NCI-H510A treated with DMSO at 0.1 percent for 48 hours (cell line): Measurements from ENCODE around the gene C20orf141.
"Not testable (repeated sequence)": the region's sequence is repeated elsewhere in the genome, so short reads cannot be mapped to it uniquely, and the experiment has no call there.

Source experiments
- DNase-seq: peaks from one replicate; lab custom pipeline; 2025; lab: John Stamatoyannopoulos, UW

C20orf141 gene

DNA sequence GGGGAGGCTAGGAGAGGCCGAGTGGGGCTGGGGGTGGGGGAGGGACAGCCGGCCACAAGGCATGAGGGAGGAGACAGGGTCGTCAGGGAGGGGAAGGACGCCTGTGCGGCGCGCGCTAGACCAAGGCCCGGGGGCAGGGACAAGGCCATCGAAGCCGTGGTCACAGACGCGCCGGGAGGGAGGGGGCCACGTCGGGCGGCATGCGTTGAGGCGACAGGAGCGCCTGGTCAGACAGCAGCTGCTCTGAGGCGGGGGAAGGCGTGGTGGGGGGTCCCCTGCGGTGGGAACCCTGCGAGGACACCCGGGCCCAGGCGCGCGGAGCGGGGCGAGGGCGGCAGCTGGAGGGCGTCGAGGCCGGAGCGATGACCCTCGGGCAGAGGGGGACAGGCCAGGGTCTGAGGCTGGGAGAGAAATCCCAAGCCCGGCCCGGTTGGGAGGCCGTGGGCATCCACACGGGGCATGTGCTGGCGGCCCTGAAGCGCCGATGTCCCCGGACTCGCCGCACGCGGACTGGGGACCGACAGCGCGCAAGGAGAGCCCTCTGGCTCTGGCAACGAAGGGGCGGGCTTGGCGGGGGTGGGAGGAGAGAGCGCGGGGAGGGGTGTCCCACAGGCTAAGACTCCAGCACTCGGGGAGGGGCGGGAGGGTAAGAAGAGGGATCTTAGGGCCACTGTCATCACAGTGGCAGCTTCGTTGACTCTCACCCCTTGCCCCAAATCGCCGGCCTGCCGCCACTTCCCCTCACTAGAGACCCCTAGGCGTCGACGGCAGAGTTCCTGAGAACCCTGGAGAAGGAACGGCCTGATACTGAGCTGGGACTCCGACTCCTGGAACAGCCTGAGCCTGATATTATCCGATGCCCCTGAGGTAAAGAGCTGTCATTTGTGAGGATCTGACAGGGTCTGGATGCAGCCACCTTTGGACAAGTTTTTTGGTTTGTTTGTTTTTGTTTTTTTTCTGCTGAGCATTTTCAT, 6.4 kb downstream of the C20orf141 start:
- DNase-seq, result no peak

DNA sequence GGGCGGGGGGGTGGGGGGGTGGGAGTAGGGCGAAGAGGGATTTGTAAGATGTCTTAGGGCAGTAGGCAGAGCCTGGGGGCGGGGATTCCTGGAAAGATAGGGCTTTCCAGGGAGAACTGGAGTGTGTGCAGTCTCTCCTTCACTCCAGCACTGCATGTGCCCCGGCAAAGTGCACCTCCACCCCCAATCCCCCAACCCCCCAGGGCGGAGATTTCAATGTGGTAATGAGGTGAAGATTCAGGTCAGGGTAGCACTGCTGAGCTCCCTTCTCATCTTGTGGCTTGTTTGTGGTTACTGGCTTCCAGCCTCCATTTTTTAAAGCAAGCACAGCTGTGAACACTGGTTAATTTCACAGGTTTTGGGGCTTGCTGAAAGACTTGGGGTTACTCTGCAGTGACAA, 7.3 kb downstream of the C20orf141 start:
- DNase-seq, result no peak

DNA sequence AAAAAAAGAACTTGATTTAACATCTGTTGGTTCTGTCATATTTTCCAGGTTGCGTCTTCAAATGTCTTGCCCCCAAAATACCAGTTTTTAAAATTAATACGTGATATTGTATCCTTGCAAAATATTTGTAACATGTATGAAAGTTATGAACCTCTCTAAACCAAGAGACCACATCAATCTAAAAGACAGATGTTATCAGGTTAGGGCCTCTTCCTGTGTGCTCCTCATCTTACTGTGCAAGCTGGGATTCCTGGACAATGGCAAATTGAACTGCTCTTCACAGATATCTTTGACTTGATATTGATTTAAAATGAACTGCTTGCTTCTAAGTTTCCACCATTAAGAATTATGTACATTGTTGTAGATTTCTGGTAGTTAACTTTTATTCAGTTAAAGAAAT, 11.0 kb downstream of the C20orf141 start:
- no peak for DNase-seq

DNA sequence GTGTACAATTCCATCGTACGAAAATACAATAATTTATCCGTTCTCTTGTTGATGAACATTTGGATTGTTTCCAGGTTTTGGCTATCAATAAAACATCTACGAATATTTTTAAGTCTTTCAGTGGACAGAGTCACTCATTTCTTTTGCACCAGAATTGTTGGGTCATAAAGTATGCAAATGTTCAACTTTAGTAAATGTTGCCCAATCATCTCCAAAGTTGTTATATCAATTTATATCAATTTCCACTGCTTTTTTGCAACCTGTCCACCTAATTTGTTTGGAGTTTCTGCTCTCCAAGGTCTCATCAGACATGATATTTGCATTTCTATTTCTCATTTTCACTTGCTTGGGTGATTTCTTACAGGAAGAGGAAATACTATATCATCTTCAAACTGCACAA, 11.9 kb downstream of the C20orf141 start:
- no peak for DNase-seq

DNA sequence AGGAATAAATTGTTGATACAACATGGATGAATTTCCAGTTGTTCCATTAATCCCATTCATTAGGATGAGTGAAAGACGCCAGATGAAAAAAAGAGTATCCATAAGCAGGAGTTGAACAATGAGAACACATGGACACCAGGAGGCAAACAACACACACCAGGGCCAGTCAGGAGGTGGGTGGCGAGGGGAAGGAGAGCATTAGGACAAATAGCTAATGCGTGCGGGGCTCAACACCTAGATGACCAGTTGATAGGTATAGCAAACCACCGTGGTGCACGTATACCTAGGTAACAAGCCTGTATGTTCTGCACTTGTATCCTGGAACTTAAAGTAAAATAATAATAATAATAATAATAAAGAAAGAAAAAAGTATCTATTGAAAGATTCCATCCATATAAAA, 14.6 kb downstream of the C20orf141 start:
- no peak for DNase-seq

DNA sequence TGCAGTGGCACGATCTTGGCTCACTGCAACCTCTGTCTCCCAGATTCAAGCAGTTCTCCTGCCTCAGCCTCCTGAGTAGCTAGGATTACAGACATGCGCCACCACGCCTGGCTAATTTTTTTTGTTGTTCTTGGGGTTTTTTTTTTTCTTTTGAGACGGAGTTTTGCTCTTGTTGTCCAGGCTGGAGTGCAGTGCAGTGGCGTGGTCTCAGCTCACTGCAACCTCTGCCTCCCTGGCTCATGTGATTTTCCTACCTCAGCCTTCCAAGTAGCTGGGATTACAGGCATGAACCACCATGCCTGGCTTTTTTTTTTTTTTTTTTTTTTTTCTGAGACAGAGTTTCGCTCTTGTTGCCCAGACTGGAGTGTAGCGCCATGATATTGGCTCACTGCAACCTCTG, 16.4 kb downstream of the C20orf141 start:
- DNase-seq, result not testable (repeated sequence)

DNA sequence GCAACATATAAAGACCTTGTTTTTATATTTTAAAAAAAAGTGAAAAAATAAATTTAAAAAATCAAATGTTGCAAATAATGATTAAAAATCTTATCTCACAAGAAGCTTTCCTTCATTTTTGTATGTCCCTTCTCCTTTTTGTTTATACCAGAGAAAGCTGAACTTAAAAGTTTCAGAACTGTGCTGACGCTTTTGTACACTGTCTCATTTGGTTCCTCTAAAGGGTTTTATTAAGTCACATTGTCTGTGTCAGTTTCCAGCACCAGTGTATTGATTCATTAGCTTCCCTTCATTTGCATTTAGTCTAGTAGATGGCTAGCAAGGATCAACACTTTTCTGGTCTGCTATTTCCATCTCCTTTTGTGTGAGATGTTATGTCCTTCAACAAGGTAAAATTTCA, 19.0 kb downstream of the C20orf141 start:
- DNase-seq, result no peak

DNA sequence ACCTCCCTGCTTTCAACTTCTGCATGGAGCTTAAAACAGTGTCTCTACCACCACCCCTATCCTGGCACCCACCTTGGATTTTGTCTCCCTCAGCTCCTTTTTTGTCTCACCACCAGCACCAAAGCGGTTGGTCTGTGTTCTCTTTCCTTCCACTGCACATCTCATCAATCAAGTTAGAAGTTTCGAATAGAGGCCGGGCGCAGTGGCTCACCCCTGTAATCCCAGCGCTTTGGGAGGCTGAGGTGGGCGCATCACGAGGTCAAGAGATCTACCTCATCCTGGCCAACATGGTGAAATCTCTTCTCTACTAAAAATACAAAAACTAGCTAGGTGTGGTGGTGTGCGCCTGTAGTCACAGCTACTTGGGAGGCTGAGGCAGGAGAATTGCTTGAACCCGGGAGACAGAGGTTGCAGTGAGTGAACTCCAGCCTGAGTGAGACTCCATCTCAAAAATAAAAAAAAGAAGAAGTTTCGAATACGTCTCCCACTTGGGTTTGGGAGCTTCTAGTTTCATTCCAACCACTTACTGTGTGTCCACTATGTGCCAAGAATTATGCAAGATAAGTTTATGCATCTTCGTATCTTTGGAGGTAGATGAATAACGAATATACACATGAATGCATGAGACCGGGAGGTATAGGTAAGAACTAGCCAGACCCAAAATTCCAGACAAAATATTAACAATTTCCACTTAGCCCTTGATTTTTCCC, 19.8 kb downstream of the C20orf141 start:
- no peak for DNase-seq

DNA sequence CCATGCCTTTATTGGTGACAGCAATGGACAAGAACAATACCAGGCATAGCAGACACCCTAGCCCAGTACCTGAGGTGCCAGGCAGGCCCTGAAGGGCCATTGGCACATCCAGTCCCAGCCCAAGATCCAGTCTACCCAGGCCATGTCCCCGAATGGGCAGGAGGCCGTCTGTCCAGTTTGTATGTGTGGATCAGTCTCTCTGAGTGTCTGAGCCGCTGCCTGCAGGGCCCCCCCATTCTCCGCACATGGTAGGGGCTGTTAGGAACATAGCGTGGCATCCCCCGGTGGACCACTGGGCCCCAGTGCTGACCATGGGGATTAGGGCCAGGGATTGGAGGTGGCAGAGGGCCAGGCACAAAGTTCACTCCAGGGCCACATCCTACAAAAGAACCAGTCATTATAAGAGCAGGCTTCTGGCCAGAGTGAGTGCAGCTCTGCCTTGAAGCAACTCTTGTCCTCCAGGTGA, 20.6 kb downstream of the C20orf141 start:
- DNase-seq, result no peak

DNA sequence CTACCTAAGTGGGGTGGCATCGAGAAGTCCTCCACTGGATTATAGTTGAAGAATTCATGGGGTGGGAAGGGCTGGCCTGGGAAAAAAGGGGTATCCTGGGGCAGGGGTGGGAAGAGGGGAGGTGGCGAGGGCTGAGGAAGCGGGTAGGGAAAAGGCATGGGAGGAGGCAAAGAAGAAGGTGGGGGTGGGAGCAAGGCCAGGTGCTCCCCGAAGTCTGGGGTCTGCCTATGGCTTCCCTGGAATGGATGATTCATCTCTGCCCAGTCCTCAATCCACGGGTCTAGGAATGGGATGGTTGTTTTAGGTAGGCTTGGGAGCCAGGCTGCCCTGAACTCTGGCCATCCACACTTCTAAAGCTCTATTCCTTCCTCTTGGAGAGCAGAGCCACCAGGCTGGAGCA, 21.2 kb downstream of the C20orf141 start:
- no peak for DNase-seq

DNA sequence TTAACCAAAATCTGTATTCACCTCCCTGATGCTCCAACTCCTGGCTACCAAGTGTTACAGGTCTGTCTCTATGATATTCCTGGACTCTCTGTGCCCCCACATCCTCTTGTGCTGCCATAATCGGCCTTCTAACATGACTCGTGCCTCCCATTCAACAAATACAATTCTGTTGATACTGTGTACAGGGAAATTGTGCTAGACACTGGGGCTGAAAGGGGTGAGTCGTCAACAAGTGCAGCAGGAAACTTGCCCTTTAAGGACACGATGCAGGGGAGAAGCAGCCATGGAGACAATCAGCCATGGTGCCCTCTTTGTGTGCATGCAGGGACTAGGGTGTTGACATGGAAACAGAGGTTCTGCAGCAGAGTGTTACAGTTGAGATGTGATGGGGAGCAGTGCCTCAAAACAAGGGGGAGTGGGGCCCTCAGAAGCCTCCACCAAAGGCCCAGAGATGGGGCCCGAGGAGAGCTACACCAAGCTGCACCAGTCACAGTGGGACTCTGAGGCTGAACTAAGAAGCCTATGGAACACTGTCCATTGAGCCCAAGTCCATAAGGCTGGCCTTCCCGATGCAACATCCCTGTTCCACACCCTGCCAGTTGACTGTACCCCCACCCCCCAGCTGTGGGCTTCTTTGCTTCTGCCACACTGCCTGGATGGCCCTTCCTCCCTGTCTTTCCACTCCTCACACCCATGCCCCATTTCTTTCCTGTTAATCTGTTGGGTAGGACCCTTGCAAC, 22.6 kb downstream of the C20orf141 start:
- DNase-seq, result no peak

DNA sequence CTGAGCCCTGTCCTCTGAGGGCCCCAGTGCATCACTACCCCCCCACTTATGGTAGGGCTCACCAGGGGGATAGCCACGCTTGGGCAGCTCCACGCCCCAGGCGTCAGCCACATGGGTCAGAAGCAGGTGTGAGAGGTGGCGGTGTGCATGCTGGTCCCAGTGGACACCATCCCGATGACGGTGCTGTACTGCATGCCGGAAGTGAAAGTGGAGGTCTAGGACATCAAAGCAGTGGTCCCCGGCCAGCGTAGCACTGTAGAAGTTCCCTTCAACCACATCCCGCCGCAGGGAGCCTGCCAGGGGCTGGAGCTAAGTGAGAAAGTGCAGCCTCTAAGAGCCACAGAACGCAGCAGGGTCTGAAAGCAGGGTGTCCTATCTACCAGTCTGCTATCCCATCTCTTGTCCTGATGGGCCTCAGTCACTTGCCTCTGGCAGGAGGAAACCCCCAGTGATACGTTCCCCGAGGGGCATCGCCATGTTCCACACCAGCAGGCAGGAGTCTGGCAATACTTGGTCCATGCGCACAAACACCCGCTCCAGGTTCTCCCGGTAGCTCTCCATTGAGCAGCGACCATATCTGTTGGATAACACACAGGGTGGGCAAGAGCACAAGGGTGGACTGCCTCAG, 23.5 kb downstream of the C20orf141 start:
- DNase-seq, result no peak

DNA sequence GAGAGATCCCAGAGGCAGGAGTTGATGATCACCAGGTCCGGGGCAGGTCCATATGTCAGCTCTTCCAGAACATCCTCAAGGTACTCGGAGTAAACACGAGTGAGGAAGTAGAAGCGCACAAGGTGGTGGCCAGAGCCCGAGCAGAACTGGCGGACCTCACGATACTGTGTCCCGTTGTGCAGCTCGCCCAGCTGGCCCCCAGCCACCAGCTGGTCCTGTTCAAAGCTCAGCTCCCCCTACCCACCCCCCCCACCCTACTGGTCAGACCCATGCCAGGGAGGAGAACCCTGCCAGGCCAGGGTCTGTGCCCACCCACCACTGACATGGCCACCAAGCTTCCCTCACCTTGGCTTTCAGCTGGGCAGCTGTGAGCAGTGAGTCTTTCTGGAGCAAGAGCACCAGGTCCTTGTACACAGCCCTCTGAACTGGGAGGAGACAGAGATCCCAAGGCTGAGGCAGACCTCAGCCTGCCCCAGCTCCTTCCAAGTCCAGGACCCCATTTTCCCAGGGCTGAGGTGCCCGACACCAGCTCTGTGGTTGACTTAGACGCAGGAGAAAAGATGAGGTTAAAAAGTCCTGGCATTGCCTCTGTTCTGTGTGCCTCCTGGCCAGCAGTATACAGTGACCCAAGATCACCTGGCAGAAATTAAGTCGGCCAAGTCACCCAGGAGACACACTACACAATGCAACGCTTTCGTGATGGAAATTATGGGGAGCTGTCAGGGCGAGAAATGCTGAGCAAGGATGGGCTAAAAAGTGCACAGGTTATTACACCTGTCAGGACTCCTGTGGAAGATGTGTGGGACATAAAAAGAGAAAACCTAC, 24.3 kb downstream of the C20orf141 start:
- no peak for DNase-seq

DNA sequence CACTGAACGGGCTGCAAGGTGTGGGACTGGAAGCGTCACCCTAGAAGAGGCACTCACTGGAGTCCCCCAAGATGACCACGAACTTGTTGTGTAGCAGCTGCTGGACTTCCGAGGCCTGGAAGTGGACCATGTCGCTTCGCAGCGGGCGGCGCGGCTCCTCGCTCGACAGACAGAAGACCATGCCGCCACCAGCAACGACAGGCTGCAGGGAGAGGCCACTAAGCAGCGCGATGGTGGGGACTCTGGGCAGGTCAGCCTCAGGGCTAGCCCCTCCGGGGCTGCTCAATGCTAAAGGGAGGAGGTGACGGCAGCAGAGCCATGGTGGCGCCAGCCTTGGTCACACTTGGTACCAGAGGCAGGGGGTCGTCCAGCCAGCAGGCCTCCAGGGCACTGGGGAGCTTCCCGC, 24.9 kb downstream of the C20orf141 start:
- no peak for DNase-seq

DNA sequence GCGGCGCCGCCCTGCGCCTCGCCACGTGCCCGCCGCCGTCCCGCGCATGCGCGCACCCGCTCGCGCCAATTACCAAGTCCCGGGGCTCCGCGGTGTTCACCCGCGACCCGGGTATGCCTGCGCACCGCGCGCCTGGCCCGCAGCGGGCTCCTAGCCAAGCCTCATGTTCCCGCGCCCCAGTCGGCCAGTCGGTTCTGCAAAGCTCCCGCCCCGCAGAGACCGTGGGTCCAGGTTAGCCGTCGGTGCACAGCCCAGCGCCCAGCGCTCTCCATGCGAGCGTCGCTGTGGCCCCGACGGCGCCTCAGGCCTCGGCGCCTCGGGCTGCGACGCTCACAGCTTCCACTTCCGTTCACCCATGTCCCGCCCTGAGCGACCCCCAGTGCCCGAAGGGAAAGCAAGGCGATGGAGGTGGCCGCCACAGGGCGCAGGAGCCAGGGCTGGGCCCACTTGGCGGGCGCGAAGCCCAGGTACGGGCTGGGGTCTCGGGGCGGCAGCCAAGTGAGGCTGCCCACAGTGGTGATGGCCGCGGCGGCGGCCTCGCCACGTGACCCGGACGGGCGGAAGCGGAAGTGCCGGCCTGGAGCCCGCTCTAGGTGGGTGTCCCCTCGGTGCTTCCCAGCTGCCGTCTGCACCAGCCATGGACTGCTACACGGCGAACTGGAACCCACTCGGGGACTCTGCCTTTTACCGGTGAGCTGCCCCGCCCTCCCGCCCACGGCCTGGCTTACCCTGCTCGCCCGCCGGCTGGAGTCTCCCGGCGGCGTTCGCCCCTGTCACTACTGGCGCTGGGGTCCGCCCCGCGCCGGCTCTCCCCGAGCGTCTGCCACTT, 25.6 kb downstream of the C20orf141 start, which contains the start of the genes PCED1A and VPS16:
PCED1A (minus strand) TSS at position 518 of the 829 bp plus-strand sequence. CDS start 743 bp downstream, outside the sequence.
VPS16 (plus strand) TSS at position 608 of the 829 bp plus-strand sequence; CDS start at position 638, 30 bp downstream.
- peak; percentile 74 for DNase-seq

DNA sequence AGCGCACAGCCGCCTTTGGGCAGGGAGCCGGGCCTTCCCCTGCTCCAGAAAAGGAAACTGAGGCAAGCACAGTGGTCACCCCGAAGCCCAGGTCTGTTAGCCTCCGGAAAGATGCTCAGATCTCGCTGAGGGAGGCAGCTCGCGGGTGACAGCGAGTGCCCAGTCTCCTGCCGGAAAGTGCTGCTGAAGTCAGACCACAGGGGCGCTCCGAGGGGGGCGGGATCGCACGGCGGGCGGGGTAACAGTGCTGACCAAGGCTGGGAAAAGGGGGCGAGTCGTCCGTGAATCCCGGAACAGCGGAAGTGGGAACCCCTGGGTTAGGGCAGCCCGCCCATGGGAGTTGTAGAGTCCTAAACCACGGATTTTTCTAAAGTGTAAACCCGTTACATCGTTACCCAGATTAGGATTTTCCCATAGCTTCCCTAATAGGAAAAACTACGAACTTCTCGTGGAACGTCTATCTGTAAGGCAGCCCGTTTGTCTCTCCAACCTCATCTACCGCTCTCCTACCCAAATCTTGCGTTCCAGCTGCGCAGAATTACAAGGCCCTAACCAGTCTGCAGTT, 26.3 kb downstream of the C20orf141 start:
- DNase-seq, result peak; percentile 26

DNA sequence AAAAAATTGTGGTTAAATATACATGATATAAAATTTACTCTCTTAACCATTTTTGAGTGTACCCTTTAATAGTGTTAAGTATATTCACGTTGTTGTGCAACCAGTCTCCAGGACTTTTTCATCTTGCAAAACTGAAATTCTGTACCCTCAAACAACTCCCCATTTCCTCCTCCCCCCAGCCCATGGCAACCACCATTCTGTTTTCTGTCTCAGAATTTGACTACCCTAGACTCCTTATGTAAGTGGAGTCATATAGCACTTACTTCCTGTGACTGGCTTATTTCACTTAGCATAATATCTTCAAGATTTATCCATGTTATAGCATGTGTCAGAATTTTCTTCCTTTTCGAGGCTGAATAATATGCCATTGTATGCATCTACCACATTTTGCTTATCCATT, 30.8 kb downstream of the C20orf141 start:
- DNase-seq, result no peak

DNA sequence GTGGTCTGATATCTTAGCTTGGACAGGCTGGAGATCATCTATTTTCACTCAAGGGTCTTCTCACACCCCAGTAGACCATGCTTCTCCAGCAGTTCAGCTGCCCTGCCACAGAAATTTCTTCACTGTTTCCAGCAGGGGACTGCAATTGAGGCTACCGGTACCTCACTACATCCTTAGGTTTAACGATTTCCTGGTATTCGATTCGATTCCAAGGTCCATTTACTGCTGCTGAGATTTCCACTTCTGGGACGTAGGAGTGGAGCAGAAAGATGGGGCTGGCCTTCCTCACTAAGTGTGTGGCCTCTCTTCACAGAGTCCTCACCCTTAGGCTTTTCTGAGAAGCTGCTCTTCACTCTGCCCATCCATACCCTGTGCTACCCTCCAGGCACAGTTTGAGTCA, 31.9 kb downstream of the C20orf141 start:
- no peak for DNase-seq

DNA sequence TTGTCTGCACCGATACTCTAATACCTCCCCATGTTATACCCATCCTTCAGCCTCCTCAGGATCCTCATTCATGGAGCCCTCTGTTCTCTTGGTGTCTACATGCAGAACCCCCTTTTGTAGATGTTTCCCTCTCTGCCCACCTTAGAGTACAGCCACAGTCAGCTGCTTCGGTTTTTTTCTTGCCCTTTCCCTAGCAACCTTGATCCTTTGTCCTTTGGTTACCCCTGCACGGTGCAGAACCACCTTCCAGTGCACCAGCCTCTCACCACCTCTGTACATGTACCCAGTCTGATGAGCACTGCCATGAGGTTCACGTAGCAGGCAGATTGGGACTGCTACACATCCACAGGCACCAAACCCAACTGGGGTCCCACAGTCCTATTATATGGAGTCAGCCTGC, 33.0 kb downstream of the C20orf141 start:
- DNase-seq, result no peak
